AG09309 (cell line): ENCODE data around the gene AGAP1.

Source experiments
- DNase-seq: peaks from one replicate; pipeline ENCODE4 v3.0.0-alpha.2; 2010; ENCODE audit warnings: low read depth
- H3K4me3 ChIP-seq: 2 replicates; pipeline ENCODE4 v1.5.1; 2011; ENCODE audit warnings: mild to moderate bottlenecking, low read depth, low read length, moderate library complexity; ENCODE audit not compliant: control insufficient read depth
- TF ChIP-seq, protein P1 (sequence below): IDR thresholded peaks from 2 replicates; pipeline ENCODE4 v1.5.1; 2011; ENCODE audit warnings: mild to moderate bottlenecking, low read depth, low read length, inconsistent platforms; ENCODE audit not compliant: insufficient read depth, control insufficient read depth; ENCODE audit errors: missing control alignments

AGAP1 gene

DNA sequence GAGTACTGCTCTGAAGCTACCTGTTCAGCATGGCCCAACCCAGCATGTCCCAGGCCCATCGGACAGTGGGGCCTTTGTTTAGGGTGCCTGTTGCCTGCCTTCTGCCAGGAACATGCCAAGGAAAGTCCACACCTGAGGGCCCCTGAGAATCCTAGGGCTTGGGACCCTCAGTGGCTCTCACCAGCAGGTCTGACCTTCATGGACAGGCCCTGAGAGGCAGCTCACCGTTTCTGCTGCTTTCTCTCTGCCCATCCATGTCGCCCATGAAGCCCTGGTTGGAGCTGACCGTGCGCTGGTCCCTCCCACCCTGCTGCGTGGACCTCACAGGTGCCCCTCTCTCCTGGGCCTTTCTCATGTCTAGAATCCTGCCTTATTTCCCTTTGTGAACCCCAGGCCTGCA lies 550.3 kb downstream of the AGAP1 start:
- H3K4me3 ChIP-seq, result no peak overlapping the region
- TF ChIP-seq, protein P1, sequence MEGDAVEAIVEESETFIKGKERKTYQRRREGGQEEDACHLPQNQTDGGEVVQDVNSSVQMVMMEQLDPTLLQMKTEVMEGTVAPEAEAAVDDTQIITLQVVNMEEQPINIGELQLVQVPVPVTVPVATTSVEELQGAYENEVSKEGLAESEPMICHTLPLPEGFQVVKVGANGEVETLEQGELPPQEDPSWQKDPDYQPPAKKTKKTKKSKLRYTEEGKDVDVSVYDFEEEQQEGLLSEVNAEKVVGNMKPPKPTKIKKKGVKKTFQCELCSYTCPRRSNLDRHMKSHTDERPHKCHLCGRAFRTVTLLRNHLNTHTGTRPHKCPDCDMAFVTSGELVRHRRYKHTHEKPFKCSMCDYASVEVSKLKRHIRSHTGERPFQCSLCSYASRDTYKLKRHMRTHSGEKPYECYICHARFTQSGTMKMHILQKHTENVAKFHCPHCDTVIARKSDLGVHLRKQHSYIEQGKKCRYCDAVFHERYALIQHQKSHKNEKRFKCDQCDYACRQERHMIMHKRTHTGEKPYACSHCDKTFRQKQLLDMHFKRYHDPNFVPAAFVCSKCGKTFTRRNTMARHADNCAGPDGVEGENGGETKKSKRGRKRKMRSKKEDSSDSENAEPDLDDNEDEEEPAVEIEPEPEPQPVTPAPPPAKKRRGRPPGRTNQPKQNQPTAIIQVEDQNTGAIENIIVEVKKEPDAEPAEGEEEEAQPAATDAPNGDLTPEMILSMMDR, result no peak
- no peak for DNase-seq

DNA sequence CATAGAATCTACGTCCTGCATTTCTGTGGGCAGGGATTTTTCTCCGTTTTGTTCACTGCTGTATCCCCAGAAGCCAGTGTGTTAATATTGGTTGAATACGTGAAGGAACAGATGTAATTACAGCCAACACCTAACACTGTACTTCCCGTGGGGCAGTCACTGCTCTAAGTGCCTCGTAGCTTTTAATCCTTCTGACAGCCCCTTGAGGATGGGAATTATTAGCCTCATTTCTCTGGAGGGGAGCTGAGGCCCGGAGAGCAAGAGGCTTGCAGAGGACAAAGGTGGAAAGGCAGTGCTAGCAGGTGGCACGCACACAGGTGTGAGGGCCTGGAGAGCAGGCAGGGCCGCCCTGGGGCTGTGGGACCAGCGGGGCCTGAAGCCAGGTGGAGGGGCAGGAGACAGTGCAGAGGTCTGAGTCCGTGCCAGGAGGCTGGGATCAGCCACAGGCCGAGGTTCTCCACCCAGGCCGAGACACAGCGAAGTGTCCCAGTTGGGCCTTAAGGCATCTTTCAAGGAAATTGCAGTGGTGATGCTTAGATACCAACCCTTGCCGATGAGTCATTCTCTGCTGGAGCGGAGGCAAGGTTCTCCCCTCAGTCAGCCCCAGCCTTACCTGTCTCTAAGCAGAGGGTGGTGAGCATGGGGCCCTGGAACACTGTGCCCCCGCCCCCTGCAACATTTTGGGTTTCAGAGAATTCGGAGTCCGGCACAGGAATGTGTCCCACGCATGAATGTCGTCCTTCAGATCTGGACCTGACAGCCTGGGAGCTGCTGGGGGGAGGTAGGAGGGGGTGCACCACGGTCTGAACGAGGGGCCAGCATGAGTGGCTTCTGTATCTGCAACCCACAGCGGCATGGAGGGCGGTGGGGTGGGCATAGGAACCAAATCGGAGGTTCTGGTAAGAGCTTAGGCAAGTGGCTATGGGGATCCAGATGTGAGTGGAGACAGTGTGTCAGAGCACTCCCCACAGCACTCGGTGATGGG lies 551.7 kb downstream of the AGAP1 start:
- H3K4me3 ChIP-seq, result no peak overlapping the region
- TF ChIP-seq, protein P1, result no peak
- no peak for DNase-seq

DNA sequence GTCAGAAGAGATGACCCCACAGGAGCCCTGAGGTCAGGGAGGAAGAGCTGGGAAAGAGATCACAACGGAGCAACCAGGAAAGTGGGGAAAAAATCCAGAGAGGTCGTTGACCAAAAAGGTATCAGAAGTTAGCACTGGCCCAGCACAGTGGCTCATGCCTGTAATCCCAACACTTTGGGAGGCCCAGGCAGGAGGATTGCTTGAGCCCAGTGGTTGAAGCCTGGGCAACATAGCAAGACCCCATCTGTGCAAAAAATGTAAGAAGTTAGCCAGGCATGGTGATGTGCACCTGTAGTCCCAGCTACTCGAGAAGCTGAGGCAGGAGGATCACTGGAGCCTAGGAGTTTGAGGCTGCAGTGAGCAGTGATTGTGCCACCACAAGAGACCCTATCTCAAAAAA lies 552.9 kb downstream of the AGAP1 start:
- TF ChIP-seq, protein P1, result no peak
- H3K4me3 ChIP-seq, result no peak overlapping the region
- DNase-seq, result no peak

DNA sequence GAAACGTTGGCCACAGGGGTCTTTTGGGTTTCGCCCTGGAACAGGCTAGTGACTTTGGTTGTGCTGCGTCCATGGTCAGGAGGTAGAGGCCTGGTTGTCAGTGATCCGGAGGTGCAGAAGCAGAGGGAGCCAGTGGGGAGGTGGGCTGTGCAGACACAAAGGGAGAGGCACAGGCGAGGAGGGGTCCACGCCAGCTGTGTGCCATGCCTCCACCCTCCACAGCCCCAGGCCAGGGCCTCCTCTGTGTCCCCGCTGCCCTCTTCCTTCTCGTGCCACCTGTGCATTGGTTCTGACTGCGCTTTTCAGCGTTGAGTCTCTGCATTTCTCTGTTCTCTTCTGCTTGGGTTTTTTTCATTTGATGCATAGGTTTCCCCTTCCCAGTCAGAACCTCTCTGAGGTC lies 553.3 kb downstream of the AGAP1 start:
- DNase-seq, result no peak
- TF ChIP-seq, protein P1, result no peak
- H3K4me3 ChIP-seq, result no peak overlapping the region

DNA sequence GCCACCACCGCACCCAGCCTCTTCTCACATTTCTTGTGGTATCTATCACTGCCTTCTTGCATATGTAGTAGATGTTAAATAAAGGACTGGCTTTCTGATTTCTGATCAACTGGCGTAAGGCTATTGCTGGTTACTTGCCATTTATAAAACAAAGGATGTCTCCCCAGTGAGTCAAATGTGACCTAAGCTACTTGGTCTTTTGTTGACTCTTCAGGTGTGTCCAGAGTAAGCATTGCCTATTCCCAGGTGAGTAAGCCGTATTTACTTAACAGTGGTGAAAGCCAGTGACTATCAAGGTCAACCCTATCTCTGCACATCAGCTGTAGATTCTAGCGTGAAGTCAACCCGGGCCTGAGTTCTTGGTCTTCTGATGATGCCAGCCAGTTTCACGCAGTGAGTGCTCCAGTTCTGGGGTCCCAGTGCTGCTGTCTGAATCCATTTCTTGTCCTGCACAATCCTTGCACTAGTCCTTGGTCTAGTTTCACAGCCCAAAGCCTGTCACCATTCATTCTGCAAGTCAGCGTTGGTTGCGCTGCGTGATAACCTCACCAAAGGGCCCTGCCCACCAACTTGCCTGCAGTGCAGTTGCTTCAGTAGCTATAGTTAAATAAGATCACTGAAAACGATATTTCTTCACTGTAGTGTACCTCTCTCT lies 554.2 kb downstream of the AGAP1 start:
- TF ChIP-seq, protein P1, result no peak

DNA sequence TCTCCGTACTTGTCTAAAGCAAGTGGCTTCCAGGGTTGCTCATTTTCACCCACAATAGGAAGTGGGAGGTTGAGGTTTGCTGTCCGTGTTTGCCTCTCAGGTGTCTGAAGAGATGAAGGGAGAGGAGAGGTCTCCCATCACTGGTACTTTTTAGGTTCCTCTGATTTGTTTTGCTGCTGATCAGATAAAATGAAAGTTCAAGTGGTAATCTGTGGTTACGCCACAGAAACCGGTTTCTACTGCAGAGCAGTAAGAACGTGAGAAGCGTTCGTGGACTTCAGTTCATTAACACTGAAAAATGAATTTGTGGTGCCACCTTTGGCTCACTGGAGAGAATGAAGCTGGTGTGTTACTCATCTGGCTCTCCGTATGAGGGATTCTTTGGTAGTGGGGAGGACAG lies 556.1 kb downstream of the AGAP1 start:
- DNase-seq, result no peak
- TF ChIP-seq, protein P1, result no peak
- H3K4me3 ChIP-seq, result no peak overlapping the region

More for the DNA sequence above, 554.2 kb downstream of the AGAP1 start:
- DNase-seq, result no peak
- no peak overlapping the region for H3K4me3 ChIP-seq
